ENCODE data around the gene HOXB4.
"Not testable (repeated sequence)": the region's sequence is repeated elsewhere in the genome, so short reads cannot be mapped to it uniquely, and the experiment has no call there.

The HOXB4 gene

DNA sequence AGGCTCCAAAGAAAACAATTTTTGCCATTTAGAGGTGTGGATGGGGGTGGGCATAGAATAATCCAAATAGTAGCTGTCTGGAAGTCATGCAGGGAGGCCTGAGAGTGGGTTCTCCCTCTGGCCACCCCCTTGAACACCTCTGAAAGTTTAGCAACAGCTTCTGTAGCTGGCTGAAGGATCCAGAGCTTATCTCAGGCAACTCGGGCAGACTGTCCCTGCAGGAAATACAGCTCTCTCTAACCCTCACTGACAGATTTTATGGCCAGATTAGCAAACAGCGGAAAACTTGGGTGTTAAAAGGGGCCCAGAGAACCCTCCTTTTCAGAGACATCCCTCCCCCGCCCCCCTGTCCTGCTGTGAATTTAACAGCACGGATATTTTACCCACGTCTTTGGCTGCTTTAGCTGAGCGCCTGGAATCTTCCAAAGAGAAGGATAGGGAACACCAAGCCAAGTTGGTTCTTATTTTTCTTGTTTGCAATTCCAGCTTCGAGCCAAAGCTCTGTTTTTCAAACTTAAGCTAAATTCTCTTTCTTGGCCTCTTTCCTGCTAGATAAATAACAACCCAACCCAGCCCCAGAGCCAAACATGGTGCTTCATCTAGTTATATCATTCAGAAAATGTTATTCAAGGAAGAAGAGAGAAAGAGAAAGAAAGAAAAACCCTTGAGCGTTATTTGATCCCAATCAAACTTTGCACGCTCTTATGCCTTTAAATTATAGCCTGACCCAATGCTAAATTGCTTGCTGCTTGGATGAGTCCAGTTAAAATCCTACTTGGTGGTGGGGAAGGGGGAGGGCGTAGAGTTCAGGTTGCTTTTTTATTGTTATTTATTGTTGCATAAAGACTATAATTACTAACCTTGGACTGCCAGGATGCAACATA is 31.0 kb downstream of the HOXB4 start:
- no peak for DNase-seq (ENCODE audit: low read depth)

GRCh38 chr17:48546137-48546923 is 31.8 kb downstream of the HOXB4 start:
- no peak for DNase-seq (ENCODE audit: low read depth)

GRCh38 chr17:48545539-48545938 is 32.6 kb downstream of the HOXB4 start:
- DNase-seq (ENCODE audit: low read depth), result no peak

DNA sequence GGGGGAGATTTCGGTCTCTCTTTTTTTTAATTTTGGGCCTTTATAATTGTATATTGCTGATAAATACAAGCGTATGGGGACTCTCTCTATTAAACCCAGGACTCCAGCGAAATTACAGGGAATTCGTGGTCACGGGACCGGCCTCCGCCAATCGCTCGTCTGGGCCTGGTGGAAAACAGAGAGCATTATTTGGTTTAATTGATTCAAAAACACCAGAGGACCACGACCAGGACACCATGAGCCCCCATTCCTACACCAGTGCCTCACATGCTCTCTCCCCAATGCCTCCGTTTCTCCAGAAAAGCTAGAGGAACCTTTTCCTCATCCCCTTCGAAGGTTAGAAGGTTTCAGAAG is 33.2 kb downstream of the HOXB4 start, which contains the start of gene HOXB2:
TSS of gene HOXB2 (minus strand) at position 88 of the 354 bp plus-strand sequence. CDS start 198 bp downstream, outside the sequence.
- no peak for DNase-seq (ENCODE audit: low read depth)

- peak; percentile 39 for DNase-seq (ENCODE audit: low read depth)
These were observed 33.7 kb downstream of the HOXB4 start for GRCh38 chr17:48544349-48545021.

DNA sequence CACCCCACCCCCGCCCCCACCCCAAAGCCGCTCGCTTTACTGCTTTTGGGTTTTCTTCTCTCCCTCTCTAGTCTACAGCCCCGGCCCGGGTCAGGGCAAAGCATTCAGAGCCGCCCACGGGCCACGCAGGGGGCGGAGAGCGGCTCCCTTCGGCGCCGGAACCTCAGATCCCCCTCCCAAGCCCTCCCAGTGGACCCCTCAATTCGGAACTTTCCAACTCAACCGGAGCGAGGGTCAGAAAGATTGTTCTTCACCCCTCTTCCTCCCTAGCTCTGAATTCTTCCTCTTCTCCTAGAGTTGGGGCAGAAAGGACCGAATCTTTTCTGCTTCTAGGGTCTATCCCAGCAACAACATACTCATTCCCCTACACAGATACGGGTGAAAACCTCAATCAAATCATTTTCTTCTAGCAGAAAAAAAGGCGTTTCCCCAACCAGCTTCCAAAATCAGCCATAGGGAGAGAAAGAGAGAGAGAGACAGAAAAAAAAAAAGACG is 34.2 kb downstream of the HOXB4 start:
- no peak for DNase-seq (ENCODE audit: low read depth)

GRCh38 chr17:48543107-48543853 is 34.9 kb downstream of the HOXB4 start:
- DNase-seq (ENCODE audit: low read depth), result peak; percentile 71

GRCh38 chr17:48542698-48543106 is 35.4 kb downstream of the HOXB4 start:
- no peak for DNase-seq (ENCODE audit: low read depth)

- DNase-seq (ENCODE audit: low read depth), result no peak
These were observed 36.0 kb downstream of the HOXB4 start for GRCh38 chr17:48542114-48542656.

DNA sequence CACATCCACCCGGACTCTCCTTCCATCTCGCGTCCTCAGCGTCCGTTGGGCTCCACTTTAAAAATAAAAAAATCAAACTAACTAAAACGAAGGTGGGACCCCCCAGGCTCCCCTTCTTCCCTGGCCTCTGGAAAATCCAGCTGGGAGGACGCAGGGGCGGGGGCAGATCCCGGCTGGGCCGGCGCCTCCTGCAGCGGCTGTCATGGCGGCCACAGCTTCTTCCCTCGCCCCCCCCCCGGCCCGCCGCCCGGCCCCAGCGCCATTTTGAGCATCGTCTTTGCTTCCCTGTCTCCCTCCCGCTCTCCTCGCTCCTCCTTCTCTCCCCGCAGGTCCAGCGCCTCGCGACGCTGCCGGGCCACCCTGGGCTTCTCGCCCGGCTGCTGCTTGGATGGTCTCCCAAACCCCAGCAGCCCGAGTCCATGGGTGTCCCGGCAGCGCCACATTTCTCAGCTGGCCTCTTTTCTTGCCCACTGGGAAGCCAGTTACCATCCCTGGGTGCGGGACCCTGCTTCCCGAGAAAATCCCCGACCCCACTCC is 36.5 kb downstream of the HOXB4 start:
- peak; percentile 15 for DNase-seq (ENCODE audit: low read depth)

DNA sequence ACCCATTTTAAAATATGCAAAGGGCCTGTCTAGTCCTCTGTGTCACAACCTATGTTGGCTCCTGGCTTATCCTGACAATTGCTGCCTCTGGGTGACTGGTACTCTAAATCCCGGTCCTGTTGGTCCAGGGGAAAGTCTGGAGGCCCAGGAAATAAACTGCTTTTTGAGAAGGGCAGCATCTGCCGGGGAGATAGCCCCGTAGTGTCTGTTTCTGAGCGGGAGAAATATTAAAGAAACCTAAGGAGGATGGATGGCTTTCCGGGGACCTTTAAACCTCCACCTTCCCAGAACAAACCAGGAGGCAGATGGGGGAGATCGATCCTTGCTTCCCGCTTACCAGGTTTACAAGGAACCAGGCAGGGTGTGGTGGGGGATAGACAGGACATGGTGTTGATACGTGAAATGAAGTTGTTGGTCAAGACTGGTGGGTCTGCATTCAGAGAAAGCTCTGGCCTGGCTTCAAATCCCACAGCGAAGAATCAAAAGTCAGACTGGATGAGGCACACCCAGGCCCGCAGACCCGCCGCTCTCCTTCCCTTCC is 37.0 kb downstream of the HOXB4 start:
- DNase-seq (ENCODE audit: low read depth), result no peak

DNA sequence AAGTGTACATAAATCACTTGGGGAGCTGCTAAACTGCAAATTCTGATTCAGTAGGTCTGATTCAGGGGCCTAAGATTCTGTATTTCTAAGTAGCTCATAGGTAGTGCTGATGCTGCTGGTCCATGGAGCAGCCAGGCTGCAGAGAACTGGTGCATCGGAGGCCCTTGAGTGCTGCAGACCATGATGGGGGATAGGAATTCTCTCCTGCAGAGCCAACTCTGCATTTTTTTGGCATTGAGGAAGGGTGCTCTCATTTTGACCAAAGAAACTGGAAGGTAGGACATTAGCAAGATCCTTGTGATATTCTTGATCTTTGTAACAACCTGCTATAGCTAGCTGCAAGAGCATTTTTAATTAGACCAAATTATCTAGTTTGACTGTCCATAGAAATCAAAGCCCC is 37.9 kb downstream of the HOXB4 start:
- DNase-seq (ENCODE audit: low read depth), result no peak

GRCh38 chr17:48539177-48539576 is 39.0 kb downstream of the HOXB4 start:
- DNase-seq (ENCODE audit: low read depth), result peak; percentile 84

DNA sequence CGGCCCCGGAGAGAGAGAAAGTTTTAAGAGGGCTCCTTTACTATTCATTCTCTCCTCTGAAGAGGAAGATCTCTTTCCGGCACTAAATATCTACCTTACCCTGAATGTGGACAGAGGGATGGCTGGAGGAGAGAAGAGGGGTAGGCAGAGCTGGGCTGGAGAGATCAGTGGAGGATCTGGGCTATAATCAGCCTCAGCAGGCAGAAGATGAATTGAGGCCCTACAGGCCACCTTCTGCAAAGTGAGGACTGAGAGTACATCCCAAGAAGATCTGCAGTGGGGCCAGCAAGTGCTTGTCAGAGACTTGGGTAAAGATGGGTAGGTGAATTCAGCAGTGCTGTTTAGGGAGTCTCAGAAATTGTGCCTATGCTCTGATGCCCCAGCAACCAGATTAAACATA is 40.8 kb downstream of the HOXB4 start:
- no peak for DNase-seq (ENCODE audit: low read depth)

GRCh38 chr17:48535793-48536559 is 42.2 kb downstream of the HOXB4 start:
- not testable (repeated sequence) for DNase-seq (ENCODE audit: low read depth)

DNA sequence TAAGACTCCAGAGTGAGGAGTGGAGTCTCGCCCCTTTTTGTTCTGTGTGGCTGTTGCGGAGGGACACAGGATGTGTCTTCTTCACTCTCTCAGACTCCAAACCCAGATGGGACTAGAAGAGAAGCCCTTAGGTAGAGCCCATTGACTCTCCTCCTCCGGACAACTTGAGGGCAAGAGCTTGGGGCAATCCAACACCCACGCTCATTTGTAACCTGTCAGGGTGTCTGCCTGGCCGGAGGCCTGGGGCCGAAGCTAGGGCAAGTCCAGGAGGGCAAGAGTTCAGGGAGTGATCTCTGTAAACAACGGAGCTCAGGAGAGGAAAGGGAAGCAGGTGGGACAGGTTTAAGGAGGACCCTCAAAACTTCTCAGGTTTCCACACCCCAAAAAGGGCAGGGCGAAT is 45.9 kb downstream of the HOXB4 start:
- no peak for DNase-seq (ENCODE audit: low read depth)

DNA sequence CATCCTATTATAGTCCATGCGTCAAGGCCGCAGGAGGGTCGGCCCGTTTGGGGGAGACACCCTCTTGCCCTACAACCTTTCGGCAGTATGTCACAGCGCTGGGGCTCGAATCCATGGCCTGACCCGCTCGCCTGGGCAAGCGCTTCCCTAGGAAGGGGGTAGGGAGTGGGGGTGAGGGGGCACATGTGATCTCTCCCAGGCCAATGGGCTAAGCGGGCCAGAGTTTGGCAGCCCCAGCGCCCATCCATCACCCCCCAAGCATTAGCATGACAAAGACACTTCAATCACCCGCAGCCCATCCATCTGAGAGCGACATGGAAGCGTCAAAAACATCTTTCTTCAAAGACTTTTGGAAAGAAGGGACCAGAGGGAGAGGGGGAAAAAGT is 47.3 kb downstream of the HOXB4 start, which contains the start of gene HOXB1:
TSS of gene HOXB1 (minus strand) at position 125 of the 386 bp plus-strand sequence. CDS start at position 18, 107 bp downstream.
- no peak for DNase-seq (ENCODE audit: low read depth)

DNA sequence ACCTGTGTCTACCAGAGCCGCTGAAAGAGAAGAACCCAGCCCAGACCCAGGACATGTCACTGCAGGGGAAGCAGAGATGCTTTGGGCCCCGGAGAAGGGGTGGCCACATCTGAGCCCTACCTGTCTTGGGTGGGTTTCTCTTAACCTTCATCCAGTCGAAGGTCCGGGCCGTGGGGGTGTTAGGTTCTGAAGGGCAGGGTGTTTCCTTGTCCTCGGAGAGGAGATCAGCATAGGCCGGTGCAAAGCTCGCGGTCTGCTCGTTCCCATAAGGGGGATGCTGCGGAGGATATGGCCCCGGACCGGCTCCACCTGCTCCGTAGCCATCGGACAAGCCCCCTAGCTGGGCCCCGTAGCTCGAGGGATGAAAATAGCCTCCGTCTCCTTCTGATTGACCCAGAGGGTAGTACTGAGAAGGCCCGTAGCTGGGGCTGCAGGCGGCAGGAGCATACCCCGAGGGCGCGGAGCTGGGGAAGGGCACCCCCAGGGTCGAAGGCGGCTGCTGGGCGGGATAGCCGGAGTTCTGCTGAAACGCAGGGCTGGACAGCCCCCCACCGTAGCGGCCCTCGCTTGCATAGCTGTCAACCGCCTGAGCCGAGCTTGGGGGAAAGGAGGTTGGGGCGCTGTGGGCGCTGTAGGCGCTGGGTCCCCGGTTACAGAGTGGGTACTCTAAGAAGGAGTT is 47.8 kb downstream of the HOXB4 start:
- no peak for DNase-seq (ENCODE audit: low read depth)

DNA sequence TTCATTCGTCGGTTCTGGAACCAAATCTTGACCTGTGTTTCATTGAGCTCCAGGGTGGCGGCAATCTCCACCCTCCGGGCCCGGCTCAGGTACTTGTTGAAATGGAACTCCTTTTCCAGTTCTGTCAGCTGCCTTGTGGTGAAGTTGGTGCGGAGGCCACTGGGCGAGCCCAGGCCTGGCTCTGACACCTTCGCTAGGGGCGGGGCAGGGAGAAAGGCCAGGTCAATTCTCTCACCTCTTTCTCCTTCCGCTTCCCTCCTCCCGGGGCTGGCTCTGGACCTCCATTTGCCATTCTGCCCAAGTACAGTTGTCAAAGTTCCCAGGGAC is 48.5 kb downstream of the HOXB4 start:
- DNase-seq (ENCODE audit: low read depth), result no peak
